OCI-LY7 (cell line): ENCODE results near the gene PDE11A.

Source experiments
- CTCF ChIP-seq: fragments of 200-600 bp; sonication (generic); conservative IDR thresholded peaks from 2 replicates; pipeline ENCODE4 v1.5.1; 2014; ENCODE audit warnings: mild to moderate bottlenecking, antibody characterized with exemption, low read length, moderate library complexity, mixed read lengths
- EZH2phosphoT487 ChIP-seq: fragments of 200-600 bp; sonication (generic); IDR thresholded peaks from 2 replicates; pipeline ENCODE4 v1.6.1; 2018; ENCODE audit warnings: low read depth, borderline replicate concordance, mild to moderate bottlenecking, mixed run types, antibody characterized with exemption, low read length, moderate library complexity, mixed read lengths

GRCh38 chr2:177597759-177598158 is 474.8 kb downstream of the PDE11A start:
- TF ChIP-seq CTCF (no peak), EZH2phosphoT487 (no peak)
